Lower leg skin (tissue), 4 donors: ENCODE measurements around the gene TNFRSF8. TPM values are rescaled to one million over a fixed set of nuclear protein-coding genes. Genes with fewer than 3 reads are reported as not detected.

Source experiments
- DNase-seq, 2 donors: peaks; one replicate each; pipeline ENCODE4 v3.0.0-alpha.2; 2019; ENCODE audit warnings: low spot score in 2 of 2
- H3K4me3 ChIP-seq: fragments of 200-600 bp; sonication (generic); 2 replicates; pipeline ENCODE4 v1.5.1; 2017; ENCODE audit warnings: mild to moderate bottlenecking, low read depth; ENCODE audit not compliant: poor library complexity, severe bottlenecking
- CTCF ChIP-seq, 3 donors: fragments of 450-650 bp; IDR thresholded peaks; one replicate each; pipeline ENCODE4 v1.5.1; 2016; ENCODE audit warnings: antibody characterized with exemption in 3 of 3, mild to moderate bottlenecking in 3 of 3, moderate library complexity in 2 of 3
- POLR2A ChIP-seq, 2 donors: fragments of 450-650 bp; IDR thresholded peaks; one replicate each; pipeline ENCODE4 v1.6.1; 2016 to 2017; ENCODE audit warnings: antibody characterized with exemption in 2 of 2, mild to moderate bottlenecking in 1 of 2, moderate library complexity in 1 of 2
- WGBS, 2 donors: methylation state at CpG; one replicate each; pipeline ENCODE4 v1.1.5; 2018; 5-methylcytosine and 5-hydroxymethylcytosine counted together
- intact Hi-C: fragments of 100-400 bp; cut with DNase I; formaldehyde crosslinking; loops from one replicate; pipeline ENCODE4 v1.15.0; 2023; ENCODE audit warnings: low total_unique reads
- total RNA-seq, 4 donors: library from RNA; depleted of rRNA; stranded (reverse); fragments of >200 nt; gene quantifications; one replicate each; pipeline ENCODE4 v1.1.0, GENCODE V29; 2016

Gene TNFRSF8
- total RNA-seq, 4 donors from 2014 or later: 0.72 to 4.1 (median 1.9) TPM

- TF ChIP-seq POLR2A (IDR thresholded peaks at IDR 0.05): no peak
- no peak for TF ChIP-seq CTCF (IDR thresholded peaks at IDR 0.05)
- DNase-seq: no peak
- intact Hi-C loops: no loop called here
- no peak overlapping the region for H3K4me3 ChIP-seq
- WGBS, 2 donors: 93 to 100% methylated on average over 2 of the region's 2 CpGs
These were observed 88.4 kb downstream of the TNFRSF8 start for GRCh38 chr1:12151465-12151864.

GRCh38 chr1:12152113-12152891, 89.2 kb downstream of the TNFRSF8 start:
- TF ChIP-seq POLR2A (IDR thresholded peaks at IDR 0.05) (no peak), CTCF (IDR thresholded peaks at IDR 0.05) (no peak)
- intact Hi-C loops: no loop called here
- H3K4me3 ChIP-seq: no peak overlapping the region
- no peak for DNase-seq
- WGBS, 2 donors: 85 to 91% methylated on average over 7 of the region's 7 CpGs

GRCh38 chr1:12153181-12153785, 90.2 kb downstream of the TNFRSF8 start:
- no peak for TF ChIP-seq POLR2A (IDR thresholded peaks at IDR 0.05)
- TF ChIP-seq CTCF (IDR thresholded peaks at IDR 0.05): no peak
- H3K4me3 ChIP-seq: no peak overlapping the region
- intact Hi-C loops: no loop called here
- 43 to 47% methylated on average over 13 of the region's 13 CpGs for WGBS, 2 donors
- DNase-seq: peak in 1 of 2 donors; percentile 69

- TF ChIP-seq CTCF (IDR thresholded peaks at IDR 0.05) (no peak), POLR2A (IDR thresholded peaks at IDR 0.05) (no peak)
- WGBS, 2 donors: 92 to 100% methylated on average over 2 of the region's 2 CpGs
- intact Hi-C loops: no loop called here
These were observed 92.2 kb downstream of the TNFRSF8 start for GRCh38 chr1:12155328-12155727.

GRCh38 chr1:12157366-12158231, 94.5 kb downstream of the TNFRSF8 start:
- WGBS, 2 donors: 62 to 63% methylated on average over 10 of the region's 10 CpGs
- no peak overlapping the region for H3K4me3 ChIP-seq
- no peak for TF ChIP-seq POLR2A (IDR thresholded peaks at IDR 0.05)
- TF ChIP-seq CTCF (IDR thresholded peaks at IDR 0.05): no peak
- intact Hi-C loops: no loop called here
- DNase-seq: no peak

More at GRCh38 chr1:12155328-12155727, 92.2 kb downstream of the TNFRSF8 start:
- no peak for DNase-seq
- H3K4me3 ChIP-seq: no peak overlapping the region
